Retinal pigment epithelial cell (primary cell): ENCODE data around the gene MSL3B.

Experiments
- DNase-seq: peaks from one replicate; pipeline ENCODE4 v3.0.0-alpha.2; 2010; ENCODE audit warnings: low read depth
- H3K4me3 ChIP-seq: 2 replicates; pipeline ENCODE4 v1.5.1; 2011; ENCODE audit warnings: mild to moderate bottlenecking, low read length, control low read depth, moderate library complexity
- CTCF ChIP-seq: conservative IDR thresholded peaks from 2 replicates; pipeline ENCODE4 v1.5.1; 2011; ENCODE audit warnings: low read depth, low read length, control low read depth, inconsistent platforms

MSL3B gene

GRCh38 chr2:233867993-233868532 is at the start of gene MSL3B:
MSL3B (minus strand) TSS chr2:233868386.
- no peak for TF ChIP-seq CTCF
- DNase-seq, result no peak
- H3K4me3 ChIP-seq, result peak within 1 kb of the TSS; percentile 55

DNA sequence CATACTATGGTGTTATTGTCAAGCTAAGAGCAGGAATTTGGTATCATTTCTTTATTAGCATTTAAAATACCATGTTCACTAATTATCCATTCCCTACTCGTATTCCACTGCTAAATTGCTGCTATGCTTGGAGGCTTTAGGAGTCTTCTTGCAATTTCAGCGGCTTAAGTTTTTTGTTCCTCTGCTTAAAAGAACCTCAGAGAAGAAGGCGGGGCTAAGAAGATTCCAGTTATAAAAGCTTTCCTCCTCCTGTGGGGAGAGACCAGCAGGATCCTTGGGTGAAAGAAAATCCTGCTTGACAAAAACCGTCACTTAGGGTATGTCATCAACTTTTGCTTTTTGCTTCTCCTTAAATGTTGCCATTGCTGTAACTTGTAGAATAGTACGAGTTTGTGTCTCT is 48.9 kb upstream of the MSL3B start, which contains the start of gene TRPM8:
TSS of gene TRPM8 (plus strand) at position 258 of the 400 bp plus-strand sequence. CDS start 9,165 bp downstream, outside the sequence.
- DNase-seq, result no peak
- H3K4me3 ChIP-seq, result no peak within 1 kb of the TSS
- no peak for TF ChIP-seq CTCF

DNA sequence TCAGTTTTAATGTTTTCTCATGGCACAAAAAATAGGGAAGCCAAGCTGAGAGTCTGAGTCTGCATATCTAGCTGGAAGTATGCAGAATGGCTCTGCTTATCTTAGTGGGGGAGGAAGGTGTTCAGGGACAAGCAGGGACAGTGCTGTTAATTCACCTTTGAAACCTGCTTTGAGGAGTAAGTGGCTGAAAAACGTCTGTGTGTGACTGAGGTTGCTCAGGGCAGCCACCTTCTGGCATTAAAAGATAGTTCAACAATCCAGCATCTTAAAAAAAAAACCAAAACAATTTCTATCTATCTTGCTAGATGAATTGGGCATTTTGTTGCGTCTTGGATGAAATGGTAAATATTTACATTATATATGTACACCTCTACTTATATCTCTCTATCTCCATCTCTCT is 46.9 kb upstream of the MSL3B start:
- no peak for DNase-seq
- TF ChIP-seq CTCF, result peak; percentile 43
- H3K4me3 ChIP-seq, result no peak overlapping the region

GRCh38 chr2:233912691-233913423 is 44.7 kb upstream of the MSL3B start:
- peak; percentile 15 for TF ChIP-seq CTCF
- no peak overlapping the region for H3K4me3 ChIP-seq

GRCh38 chr2:233907627-233908026 is 39.4 kb upstream of the MSL3B start:
- no peak overlapping the region for H3K4me3 ChIP-seq
- no peak for DNase-seq
- no peak for TF ChIP-seq CTCF

More at GRCh38 chr2:233912691-233913423, 44.7 kb upstream of the MSL3B start:
- DNase-seq, result peak; percentile 5

GRCh38 chr2:233905945-233906344 is 37.8 kb upstream of the MSL3B start:
- TF ChIP-seq CTCF, result no peak
- H3K4me3 ChIP-seq, result no peak overlapping the region
- no peak for DNase-seq

- DNase-seq, result no peak
- no peak for TF ChIP-seq CTCF
- H3K4me3 ChIP-seq, result no peak overlapping the region
These were observed 33.7 kb upstream of the MSL3B start for GRCh38 chr2:233901884-233902283.
